GM12801 (cell line): ENCODE data around the gene CERS3.

Source experiments
- TF ChIP-seq, protein P1 (sequence below): IDR thresholded peaks from one replicate; pipeline ENCODE4 v1.5.1; 2011; ENCODE audit warnings: control low read depth; ENCODE audit not compliant: insufficient read length; ENCODE audit errors: extremely low read depth

CERS3 gene

GRCh38 chr15:100429116-100429728 is 99.5 kb downstream of the CERS3 start:
- TF ChIP-seq, protein P1, sequence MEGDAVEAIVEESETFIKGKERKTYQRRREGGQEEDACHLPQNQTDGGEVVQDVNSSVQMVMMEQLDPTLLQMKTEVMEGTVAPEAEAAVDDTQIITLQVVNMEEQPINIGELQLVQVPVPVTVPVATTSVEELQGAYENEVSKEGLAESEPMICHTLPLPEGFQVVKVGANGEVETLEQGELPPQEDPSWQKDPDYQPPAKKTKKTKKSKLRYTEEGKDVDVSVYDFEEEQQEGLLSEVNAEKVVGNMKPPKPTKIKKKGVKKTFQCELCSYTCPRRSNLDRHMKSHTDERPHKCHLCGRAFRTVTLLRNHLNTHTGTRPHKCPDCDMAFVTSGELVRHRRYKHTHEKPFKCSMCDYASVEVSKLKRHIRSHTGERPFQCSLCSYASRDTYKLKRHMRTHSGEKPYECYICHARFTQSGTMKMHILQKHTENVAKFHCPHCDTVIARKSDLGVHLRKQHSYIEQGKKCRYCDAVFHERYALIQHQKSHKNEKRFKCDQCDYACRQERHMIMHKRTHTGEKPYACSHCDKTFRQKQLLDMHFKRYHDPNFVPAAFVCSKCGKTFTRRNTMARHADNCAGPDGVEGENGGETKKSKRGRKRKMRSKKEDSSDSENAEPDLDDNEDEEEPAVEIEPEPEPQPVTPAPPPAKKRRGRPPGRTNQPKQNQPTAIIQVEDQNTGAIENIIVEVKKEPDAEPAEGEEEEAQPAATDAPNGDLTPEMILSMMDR: no peak

DNA sequence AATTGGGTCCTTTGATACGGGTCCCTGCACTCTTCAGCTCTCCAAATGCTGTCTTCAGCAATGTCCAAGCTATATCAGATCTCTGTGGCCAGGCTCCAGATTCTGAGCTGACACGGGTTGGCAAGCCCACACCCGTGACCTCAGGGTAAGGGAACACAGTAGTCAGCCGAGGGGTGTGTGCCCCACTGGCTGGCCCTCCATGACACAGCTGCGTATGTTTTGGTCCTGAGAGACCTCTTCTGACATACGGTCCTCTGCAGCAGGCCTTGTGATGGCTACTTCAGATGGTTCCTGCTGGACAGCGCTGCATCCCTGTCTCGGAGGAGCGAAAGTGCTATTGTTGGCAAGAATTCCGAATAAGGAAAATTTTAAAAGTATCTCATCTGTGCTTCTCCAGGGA is 101.8 kb downstream of the CERS3 start:
- TF ChIP-seq, protein P1: no peak

- TF ChIP-seq, protein P1: no peak
Observed at GRCh38 chr15:100405179-100405578, 123.6 kb downstream of the CERS3 start.

DNA sequence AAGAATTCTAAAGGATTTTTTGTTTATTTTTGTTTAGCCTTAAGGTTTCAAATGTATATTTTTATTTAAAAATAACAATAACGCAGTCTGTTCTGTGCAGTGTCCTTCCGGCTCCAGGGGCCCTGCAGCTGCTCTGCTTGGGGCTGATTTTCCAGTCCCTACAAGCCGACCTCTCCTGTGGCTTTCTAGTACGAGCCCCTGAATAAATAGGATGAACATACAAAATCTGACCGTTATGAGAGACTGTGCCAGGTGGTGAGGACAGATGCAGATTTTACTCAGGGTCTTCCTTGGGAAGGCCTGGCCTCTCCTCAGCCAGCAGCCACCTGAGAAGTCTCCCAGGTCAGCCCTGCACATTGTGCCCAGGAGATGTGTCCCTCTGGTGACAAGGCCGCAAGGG is 127.8 kb downstream of the CERS3 start:
- TF ChIP-seq, protein P1: no peak

DNA sequence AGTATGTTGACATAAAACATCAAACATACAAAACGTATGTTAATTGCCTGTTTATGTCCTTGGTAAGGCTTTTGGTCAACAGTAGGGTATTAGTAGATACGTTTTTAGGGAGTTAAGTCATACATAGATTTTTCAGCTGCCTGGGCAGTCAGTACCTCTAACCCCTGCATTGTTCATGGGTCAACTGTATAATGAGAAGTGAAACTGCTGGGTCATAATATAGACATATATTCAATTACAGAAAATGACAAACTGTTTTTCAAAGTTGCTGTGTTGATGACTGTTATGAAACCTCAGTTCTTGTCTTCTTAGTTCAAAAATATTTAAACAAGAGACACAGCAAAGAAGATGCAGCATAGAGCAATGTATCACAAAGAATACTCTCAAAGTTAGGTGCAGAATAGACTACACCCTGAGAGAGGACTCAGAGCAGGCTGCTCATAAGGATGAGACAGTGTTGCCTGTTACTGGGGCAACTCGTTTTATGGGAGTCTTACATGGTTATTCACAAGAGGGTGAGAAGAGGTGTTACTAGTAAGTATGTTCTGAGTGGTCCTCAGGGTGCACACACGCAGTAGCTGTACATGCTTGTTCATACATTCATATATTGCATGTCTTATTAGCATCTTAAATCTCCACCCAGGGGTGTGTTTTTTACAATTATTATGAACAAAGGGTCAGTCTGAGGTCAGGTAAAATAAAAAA is 133.9 kb downstream of the CERS3 start:
- TF ChIP-seq, protein P1: no peak

- TF ChIP-seq, protein P1: no peak
Observed at GRCh38 chr15:100393008-100393407, 135.7 kb downstream of the CERS3 start.

- TF ChIP-seq, protein P1: no peak
Observed at GRCh38 chr15:100385300-100386050, 143.3 kb downstream of the CERS3 start.
